Measurements from ENCODE around the gene AR.

- no peak for TF ChIP-seq CTCF (conservative IDR thresholded peaks at IDR 0.05 in 1 of 2, IDR thresholded peaks at IDR 0.05 in 1 of 2; ENCODE audit: extremely low read depth in 1 of 2, insufficient read depth in 1 of 2, low read depth in 1 of 2, low read length in 2 of 2)
- no peak for TF ChIP-seq EZH2 (IDR thresholded peaks at IDR 0.05; ENCODE audit: borderline replicate concordance, low read length)
These were observed 183.8 kb downstream of the AR start for GRCh38 chrX:67727576-67727975.
